HT1080 (cell line): ENCODE data around the gene VEPH1. TPM values are rescaled to one million over a fixed set of nuclear protein-coding genes. Genes with fewer than 3 reads are reported as not detected.

Experiments used
- DNase-seq: peaks from one replicate; pipeline ENCODE4 v3.0.0-alpha.2; 2015; ENCODE audit warnings: low read depth
- total RNA-seq: library from RNA; depleted of rRNA; stranded (reverse); fragments of >200 nt; shearing (Covaris generic); gene quantifications from 2 replicates; pipeline ENCODE4 v1.2.3, GENCODE V29; 2014

The VEPH1 gene
- total RNA-seq, 1 experiment from 2014 or later = 91.1 TPM

DNA sequence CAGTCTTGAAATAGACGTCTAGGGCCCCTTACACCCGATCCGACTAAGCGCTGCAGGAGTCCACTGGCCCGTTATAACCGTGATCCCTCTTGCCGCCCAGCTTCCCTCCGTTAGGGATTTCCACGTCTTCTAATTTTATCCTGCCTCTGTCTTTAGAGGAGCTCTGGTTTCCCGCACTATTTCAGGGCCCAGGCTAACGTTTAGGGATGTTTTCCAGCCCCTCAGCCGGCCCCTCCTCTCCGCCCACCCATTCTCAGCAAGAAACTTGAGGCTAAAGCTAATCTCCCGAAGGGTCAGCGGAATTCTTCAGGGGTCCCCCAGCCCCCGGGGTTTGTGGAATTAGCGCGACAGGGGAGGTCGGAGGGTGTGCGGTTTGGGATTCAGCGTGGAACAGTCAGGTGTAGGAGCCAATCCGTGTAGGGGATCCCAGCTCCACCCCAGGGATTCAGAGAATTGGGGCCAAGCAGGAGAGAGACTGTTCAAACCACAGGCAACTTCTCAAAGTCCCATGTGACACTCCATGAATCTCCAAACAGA is 65.0 kb downstream of the VEPH1 start:
- peak; percentile 44 for DNase-seq

- peak; percentile 94 for DNase-seq
Observed at GRCh38 chr3:157436583-157437291, 66.5 kb downstream of the VEPH1 start, which contains the start of gene PTX3. Gene PTX3, plus strand, starts transcription at chr3:157436850. Its CDS starts 84 bp downstream, at chr3:157436934.

DNA sequence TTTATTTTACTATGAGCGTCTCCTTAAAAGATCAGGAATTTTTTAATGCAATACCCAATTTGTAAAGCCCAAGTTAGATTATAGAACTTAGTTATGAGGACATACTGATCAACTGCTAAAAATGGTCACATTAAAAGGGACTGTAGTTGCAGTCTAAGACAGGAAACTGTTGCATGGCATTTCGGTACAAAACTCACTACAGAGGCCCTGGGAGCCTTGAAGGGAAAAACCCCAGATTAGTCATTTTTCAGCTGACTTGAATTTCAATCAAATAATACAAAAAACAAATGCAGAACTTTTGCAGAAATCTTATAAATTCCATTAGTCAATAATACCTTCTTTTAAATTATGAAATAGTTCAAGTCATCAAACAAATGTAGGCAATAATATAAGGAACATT is 73.5 kb downstream of the VEPH1 start:
- DNase-seq = peak; percentile 70

GRCh38 chr3:157428853-157429252 is 74.4 kb downstream of the VEPH1 start:
- DNase-seq = no peak

- DNase-seq = no peak
Observed at GRCh38 chr3:157427901-157428300, 75.3 kb downstream of the VEPH1 start.

DNA sequence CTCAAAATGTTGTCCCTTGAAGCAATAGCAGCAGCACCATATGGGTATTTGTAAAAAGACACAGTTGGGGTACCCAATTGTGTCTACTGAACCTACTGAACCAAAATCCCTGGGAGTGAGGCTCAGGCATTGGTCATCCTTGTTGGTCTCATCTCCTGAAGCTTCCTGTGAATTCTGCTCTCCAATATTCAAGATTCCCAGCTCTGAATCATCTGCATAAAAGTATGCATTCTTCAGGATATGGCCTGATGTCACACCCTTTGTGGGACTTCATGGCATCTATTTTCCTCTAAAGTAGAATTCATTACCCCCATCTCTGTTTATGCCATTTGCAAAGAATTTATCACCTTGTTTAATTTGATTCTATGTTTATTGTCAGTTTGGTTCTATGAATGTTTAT is 79.9 kb downstream of the VEPH1 start:
- DNase-seq = peak; percentile 82

DNA sequence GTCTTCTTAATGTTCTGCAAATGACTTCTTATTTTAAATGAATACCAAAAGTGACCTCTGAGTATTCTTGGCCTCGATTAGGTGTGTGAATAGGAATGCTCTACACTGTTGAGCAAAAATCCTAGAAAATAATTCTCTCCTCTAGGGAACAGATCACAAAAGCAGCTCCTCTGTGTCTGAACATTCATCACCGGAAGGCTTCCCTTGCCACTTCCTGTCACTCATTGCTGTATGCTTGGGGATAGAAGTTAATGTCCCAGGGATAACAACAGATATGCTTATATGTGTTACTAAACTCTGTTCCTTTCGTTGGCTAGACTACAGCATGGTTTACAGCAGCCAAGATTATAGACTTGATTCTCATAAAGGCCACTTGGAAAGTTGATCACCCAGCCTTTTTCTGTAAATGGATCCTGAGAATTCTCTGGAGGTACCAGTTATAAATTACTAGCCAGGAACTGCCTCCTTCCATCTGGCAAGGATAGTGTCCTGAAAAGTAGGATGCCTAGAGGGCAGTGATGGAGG is 82.5 kb downstream of the VEPH1 start:
- peak; percentile 30 for DNase-seq

- DNase-seq = peak; percentile 90
Observed at GRCh38 chr3:157418104-157418503, 85.1 kb downstream of the VEPH1 start.

- peak; percentile 81 for DNase-seq
Observed at GRCh38 chr3:157417247-157417646, 86.0 kb downstream of the VEPH1 start.

DNA sequence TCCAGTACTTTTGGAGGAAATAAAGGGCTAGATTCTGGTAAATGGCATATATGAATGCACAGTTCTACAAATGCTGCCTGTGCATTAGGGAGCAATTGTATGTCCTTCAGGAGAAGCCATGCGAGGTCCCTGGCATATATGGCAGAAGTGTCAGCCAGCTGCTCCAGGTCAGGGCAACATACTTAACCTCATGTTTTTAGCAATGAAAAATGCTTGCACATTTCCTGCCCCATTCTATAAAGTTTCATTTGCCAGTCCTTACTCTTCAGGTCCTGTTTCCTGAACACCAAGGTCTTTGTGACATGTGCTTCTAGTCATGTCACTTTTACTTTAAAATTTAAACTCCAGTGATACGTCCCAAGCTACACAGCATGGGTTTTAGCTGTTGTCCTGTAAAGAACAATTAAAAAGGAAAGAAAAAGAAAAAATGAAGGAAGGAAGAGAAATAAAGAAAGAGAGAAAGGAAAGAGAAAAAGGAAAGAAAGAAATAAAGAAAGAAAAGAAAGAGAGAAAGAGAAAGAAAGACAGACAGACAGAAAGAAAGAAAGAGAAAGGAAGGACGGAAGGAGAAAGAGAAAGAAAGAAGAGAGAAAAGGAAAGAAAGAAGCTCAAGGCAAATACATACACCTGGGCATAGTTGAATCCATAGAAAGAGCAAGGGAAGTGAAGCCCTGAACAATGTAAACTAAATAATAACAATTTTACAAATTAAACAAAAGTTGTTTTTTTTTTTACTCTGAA is 86.7 kb downstream of the VEPH1 start:
- no peak for DNase-seq

DNA sequence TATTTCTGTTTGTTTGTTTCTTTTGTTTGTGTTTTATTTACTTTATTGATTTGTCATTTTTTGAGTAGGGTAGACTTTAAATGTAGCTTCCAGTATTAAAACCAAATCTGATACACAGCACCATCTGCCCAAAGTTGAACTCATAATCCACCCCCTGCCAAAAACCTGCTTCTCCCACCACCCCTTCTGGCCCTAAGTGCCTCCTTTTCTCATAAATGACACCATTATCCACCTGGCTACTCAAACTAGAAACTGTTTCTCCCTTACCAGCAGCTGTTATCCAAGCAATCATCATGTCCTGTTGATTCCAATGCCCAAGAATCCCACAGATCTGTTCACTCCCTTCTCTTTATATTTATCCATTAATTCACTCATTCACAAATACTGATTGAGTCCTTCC is 88.4 kb downstream of the VEPH1 start:
- no peak for DNase-seq

- DNase-seq = no peak
Observed at GRCh38 chr3:157412323-157412855, 90.8 kb downstream of the VEPH1 start.

DNA sequence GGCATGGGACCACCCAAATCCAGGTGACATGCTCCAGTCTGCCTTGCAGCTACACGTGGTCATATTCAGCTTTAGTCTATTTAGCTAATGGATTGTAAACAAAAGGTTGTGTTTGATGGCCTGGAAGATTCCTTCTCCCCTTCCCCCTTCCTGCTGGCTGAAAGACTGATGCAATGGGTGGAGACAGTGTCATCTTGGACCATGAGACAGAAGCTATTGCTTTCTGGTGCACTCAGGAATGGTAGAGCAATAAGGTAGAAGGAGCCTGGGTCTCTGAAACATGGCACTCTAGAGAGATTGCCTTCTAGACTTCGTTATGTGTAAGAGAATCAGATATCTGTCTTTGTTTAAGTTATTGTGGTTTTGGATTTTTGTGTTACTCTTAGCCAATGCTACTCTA is 92.3 kb downstream of the VEPH1 start:
- DNase-seq = no peak

- no peak for DNase-seq
Observed at GRCh38 chr3:157409516-157409915, 93.7 kb downstream of the VEPH1 start.

- DNase-seq = no peak
Observed at GRCh38 chr3:157408499-157409149, 94.6 kb downstream of the VEPH1 start.

DNA sequence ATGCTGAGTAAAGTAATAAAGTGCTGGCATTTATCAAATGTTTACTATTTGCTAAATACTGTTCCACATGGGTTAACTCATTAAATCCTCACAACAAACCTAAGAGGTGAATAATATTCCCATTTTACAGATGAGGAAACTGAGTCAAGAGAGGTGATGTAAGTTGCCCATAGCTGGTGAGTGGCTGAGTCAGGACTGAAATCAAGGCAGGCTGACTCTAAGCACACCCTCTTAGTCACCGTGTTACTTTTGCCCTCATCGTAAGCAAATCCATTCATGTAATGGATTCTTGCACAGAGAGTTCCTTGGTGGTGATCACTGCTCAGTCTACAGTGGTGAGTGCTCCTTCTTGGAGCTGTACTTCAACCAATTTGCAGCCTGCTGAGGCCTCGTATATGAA is 95.4 kb downstream of the VEPH1 start:
- DNase-seq = no peak

- no peak for DNase-seq
Observed at GRCh38 chr3:157406394-157406793, 96.8 kb downstream of the VEPH1 start.

GRCh38 chr3:157405457-157405856 is 97.8 kb downstream of the VEPH1 start:
- peak; percentile 88 for DNase-seq

DNA sequence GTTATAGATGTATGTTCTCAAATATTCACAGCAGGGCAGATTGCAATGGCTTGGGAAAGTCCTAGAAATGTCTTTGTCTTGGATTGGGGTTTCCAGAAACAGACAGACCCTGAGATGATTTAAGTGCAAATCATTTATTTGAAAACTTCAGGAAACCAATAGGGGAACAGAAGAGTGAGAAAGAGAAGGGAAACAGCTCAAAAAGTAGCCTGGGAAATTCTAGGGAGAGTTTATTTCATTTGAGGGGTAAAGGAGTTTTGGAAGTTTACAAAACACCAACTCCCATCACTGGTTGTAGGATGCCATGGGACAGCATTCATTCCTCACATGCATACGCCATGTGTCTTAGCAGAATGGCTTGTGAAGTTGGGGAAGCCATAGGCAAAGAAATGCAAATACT is 98.8 kb downstream of the VEPH1 start:
- no peak for DNase-seq

GRCh38 chr3:157398598-157398997 is 104.6 kb downstream of the VEPH1 start:
- DNase-seq = no peak

- no peak for DNase-seq
Observed at GRCh38 chr3:157394411-157394810, 108.8 kb downstream of the VEPH1 start.

GRCh38 chr3:157393113-157393512 is 110.1 kb downstream of the VEPH1 start:
- no peak for DNase-seq
